Measurements from ENCODE around the gene STON2.
"Not testable (repeated sequence)": the region's sequence is repeated elsewhere in the genome, so short reads cannot be mapped to it uniquely, and the experiment has no call there.

STON2 gene

GRCh38 chr14:81260732-81261131 is 139.4 kb downstream of the STON2 start:
- no peak for DNase-seq

- peak; percentile 30 for DNase-seq
Measured at GRCh38 chr14:81256289-81256960, 143.7 kb downstream of the STON2 start.

GRCh38 chr14:81252278-81252677 is 147.8 kb downstream of the STON2 start:
- DNase-seq: no peak

- no peak for DNase-seq
Measured at GRCh38 chr14:81247271-81247766, 152.8 kb downstream of the STON2 start.

- DNase-seq: no peak
Measured at GRCh38 chr14:81246461-81247270, 153.5 kb downstream of the STON2 start.

- no peak for DNase-seq
Measured at GRCh38 chr14:81245771-81246170, 154.4 kb downstream of the STON2 start.

GRCh38 chr14:81244431-81244830 is 155.7 kb downstream of the STON2 start:
- not testable (repeated sequence) for DNase-seq

GRCh38 chr14:81243499-81243898 is 156.6 kb downstream of the STON2 start:
- no peak for DNase-seq

GRCh38 chr14:81236849-81237248 is 163.3 kb downstream of the STON2 start:
- not testable (repeated sequence) for DNase-seq

- DNase-seq: no peak
Measured at GRCh38 chr14:81236138-81236537, 164.0 kb downstream of the STON2 start.

- DNase-seq: no peak
Measured at GRCh38 chr14:81235096-81235495, 165.0 kb downstream of the STON2 start.

- no peak for DNase-seq
Measured at GRCh38 chr14:81234278-81234677, 165.8 kb downstream of the STON2 start.

- no peak for DNase-seq
Measured at GRCh38 chr14:81233615-81234014, 166.5 kb downstream of the STON2 start.

GRCh38 chr14:81231540-81231939 is 168.6 kb downstream of the STON2 start:
- no peak for DNase-seq

GRCh38 chr14:81224222-81224621 is 175.9 kb downstream of the STON2 start:
- no peak for DNase-seq

GRCh38 chr14:81223788-81224187 is 176.3 kb downstream of the STON2 start:
- not testable (repeated sequence) for DNase-seq

GRCh38 chr14:81222691-81223090 is 177.4 kb downstream of the STON2 start:
- no peak for DNase-seq

GRCh38 chr14:81222126-81222525 is 178.0 kb downstream of the STON2 start:
- DNase-seq: no peak

GRCh38 chr14:81221579-81222102 is 178.5 kb downstream of the STON2 start:
- DNase-seq: no peak

GRCh38 chr14:81220830-81221578 is 179.1 kb downstream of the STON2 start, which contains the start of gene GTF2A1:
Gene GTF2A1, minus strand, starts transcription at chr14:81220959. Its CDS starts 441 bp downstream, at chr14:81220518.
- peak; percentile 96 for DNase-seq

GRCh38 chr14:81220580-81220829 is 179.6 kb downstream of the STON2 start:
- DNase-seq: no peak

- DNase-seq: no peak
Measured at GRCh38 chr14:81219759-81220579, 180.2 kb downstream of the STON2 start.

Data from GDM1 (cell line).